ENCODE data around the gene REM2.

REM2 gene

DNA sequence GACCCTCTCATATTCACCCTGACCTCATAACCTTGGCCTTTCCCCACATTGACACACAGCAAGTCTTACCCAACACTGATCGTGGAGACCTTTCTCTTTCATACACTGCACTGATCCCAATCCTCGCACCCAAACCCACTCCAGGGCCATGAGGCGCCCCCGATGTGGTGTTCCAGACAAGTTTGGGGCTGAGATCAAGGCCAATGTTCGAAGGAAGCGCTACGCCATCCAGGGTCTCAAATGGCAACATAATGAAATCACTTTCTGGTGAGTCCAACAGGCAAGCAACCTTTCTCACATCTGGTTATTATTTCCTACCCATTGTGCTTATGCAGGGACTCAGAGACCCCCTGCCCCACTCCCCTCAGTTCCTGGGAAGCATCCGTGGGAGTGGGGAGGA is 41.3 kb upstream of the REM2 start:
- Histone ChIP-seq H3K79me2 (peaks cover 15% of the 10 kb centered on the region), H3K9me3 (ENCODE audit: control insufficient read depth, low read length) (no peaks in the 10 kb centered on the region), H3K4me1 (peaks cover 10% of the 10 kb centered on the region), H2AFZ (no peak overlapping the region), H3K36me3 (ENCODE audit: control insufficient read depth, insufficient read depth, low read length) (no peaks in the 10 kb centered on the region), H3K4me3 (ENCODE audit: low read depth, low read length) (no peak overlapping the region), H3K4me2 (ENCODE audit: low read length) (no peak overlapping the region), H3K27ac (no peak overlapping the region), H3K27me3 (ENCODE audit: control insufficient read depth, insufficient read depth, low read length) (no peaks in the 10 kb centered on the region), H3K9ac (no peak overlapping the region)
- TF ChIP-seq, protein P1, sequence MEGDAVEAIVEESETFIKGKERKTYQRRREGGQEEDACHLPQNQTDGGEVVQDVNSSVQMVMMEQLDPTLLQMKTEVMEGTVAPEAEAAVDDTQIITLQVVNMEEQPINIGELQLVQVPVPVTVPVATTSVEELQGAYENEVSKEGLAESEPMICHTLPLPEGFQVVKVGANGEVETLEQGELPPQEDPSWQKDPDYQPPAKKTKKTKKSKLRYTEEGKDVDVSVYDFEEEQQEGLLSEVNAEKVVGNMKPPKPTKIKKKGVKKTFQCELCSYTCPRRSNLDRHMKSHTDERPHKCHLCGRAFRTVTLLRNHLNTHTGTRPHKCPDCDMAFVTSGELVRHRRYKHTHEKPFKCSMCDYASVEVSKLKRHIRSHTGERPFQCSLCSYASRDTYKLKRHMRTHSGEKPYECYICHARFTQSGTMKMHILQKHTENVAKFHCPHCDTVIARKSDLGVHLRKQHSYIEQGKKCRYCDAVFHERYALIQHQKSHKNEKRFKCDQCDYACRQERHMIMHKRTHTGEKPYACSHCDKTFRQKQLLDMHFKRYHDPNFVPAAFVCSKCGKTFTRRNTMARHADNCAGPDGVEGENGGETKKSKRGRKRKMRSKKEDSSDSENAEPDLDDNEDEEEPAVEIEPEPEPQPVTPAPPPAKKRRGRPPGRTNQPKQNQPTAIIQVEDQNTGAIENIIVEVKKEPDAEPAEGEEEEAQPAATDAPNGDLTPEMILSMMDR (IDR thresholded peaks at IDR 0.05): no peak

DNA sequence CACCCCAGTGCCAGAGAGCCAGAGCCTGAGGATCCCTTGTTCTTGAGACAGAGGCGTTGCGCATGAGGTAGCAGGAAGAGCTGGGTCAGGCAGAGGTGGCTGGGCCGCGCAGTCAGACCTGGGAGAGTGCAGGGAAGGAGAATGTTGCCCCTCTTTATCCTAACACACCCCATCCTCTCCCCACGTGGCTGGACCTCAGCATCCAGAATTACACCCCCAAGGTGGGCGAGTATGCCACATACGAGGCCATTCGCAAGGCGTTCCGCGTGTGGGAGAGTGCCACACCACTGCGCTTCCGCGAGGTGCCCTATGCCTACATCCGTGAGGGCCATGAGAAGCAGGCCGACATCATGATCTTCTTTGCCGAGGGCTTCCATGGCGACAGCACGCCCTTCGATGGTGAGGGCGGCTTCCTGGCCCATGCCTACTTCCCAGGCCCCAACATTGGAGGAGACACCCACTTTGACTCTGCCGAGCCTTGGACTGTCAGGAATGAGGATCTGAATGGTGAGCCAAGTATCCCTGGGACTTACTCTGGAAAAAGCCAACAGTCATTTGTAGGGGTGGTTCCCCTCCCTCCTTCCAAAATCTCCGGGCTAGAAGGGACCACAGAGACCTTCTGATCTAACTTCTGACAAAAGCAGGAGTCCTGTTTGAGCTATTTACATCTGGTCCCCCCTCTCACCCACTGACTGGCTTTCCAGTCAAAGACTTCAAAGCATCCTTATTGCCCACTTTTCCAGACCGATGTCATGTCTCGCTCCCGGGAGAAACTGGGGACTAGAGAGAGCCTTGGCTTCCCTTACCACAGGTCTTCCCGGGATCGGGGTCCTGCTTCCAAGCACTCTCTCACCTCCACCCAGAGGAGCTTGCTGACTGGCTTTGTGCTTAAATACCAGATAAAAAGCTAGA is 40.6 kb upstream of the REM2 start:
- no peaks in the 10 kb centered on the region for H3K27me3 ChIP-seq (ENCODE audit: control insufficient read depth, insufficient read depth, low read length)
- no peak overlapping the region for H3K27ac ChIP-seq
- no peak overlapping the region for H3K4me3 ChIP-seq (ENCODE audit: low read depth, low read length)
- no peak overlapping the region for H2AFZ ChIP-seq
- peaks cover 14% of the 10 kb centered on the region for H3K79me2 ChIP-seq
- TF ChIP-seq, protein P1 (IDR thresholded peaks at IDR 0.05): no peak
- no peaks in the 10 kb centered on the region for H3K36me3 ChIP-seq (ENCODE audit: control insufficient read depth, insufficient read depth, low read length)
- no peak overlapping the region for H3K9ac ChIP-seq
- H3K4me1 ChIP-seq: peaks cover 13% of the 10 kb centered on the region
- H3K9me3 ChIP-seq (ENCODE audit: control insufficient read depth, low read length): no peaks in the 10 kb centered on the region
- H3K4me2 ChIP-seq (ENCODE audit: low read length): no peak overlapping the region

DNA sequence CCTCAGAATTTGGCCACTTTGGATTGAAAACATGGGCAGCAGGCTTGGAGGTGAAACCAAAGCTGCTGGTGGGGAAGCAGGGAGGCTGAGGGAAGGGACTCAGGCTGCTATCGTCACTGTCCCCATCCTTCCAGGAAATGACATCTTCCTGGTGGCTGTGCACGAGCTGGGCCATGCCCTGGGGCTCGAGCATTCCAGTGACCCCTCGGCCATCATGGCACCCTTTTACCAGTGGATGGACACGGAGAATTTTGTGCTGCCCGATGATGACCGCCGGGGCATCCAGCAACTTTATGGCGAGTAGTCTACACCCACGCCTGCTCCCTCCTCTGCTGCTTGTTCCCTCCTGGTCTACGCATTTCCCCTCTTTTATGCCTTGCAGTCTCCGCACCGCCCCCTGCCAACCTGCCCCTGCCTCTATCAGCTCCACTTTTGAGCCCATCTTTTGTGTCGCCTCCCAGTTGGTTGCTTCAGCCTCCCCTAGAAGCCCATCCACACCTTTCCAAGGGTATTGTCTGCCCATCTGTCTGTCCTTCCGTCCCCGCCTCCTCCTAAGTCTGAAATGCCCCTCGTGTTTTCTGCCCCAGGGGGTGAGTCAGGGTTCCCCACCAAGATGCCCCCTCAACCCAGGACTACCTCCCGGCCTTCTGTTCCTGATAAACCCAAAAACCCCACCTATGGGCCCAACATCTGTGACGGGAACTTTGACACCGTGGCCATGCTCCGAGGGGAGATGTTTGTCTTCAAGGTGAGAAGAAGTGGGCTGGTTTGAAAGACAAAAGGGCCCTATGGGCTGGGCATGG is 39.7 kb upstream of the REM2 start:
- Histone ChIP-seq H3K27ac (no peak overlapping the region), H3K4me3 (ENCODE audit: low read depth, low read length) (no peak overlapping the region), H3K79me2 (peaks cover 7% of the 10 kb centered on the region), H2AFZ (no peak overlapping the region), H3K36me3 (ENCODE audit: control insufficient read depth, insufficient read depth, low read length) (no peaks in the 10 kb centered on the region), H3K9me3 (ENCODE audit: control insufficient read depth, low read length) (no peaks in the 10 kb centered on the region), H3K4me2 (ENCODE audit: low read length) (no peak overlapping the region), H3K27me3 (ENCODE audit: control insufficient read depth, insufficient read depth, low read length) (no peaks in the 10 kb centered on the region), H3K4me1 (peaks cover 20% of the 10 kb centered on the region), H3K9ac (no peak overlapping the region)
- TF ChIP-seq, protein P1 (IDR thresholded peaks at IDR 0.05): no peak

DNA sequence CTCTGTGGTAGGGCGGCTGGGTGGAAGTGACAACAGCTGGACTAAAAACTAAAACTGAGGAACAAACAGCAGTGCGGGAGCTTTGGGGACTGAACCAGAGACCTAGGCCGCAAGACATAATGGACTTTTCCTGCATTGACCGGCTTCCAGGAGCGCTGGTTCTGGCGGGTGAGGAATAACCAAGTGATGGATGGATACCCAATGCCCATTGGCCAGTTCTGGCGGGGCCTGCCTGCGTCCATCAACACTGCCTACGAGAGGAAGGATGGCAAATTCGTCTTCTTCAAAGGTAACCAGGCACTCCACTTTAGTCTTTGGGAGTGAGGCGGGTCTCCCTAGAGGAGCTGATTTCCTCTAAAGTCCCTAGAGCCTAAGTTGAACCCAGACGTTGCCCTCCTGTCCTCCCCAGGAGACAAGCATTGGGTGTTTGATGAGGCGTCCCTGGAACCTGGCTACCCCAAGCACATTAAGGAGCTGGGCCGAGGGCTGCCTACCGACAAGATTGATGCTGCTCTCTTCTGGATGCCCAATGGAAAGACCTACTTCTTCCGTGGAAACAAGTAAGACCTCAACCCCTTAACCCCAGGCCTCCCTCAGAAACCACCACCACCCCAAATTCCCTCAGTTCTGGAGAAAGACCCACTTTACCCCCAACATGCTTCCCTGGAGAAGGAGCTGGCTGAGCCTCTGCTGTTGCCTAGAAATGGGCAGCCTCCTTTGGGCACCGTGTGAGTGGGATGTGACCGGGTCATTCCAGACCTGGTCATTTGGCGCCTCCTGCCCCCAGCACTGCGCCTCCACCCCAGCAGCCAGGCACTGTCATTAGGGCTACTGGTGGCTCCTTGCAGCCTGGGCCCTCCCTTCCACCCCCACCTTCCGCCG is 38.6 kb upstream of the REM2 start:
- TF ChIP-seq, protein P1 (IDR thresholded peaks at IDR 0.05): no peak
- Histone ChIP-seq H3K4me1 (peaks cover 24% of the 10 kb centered on the region), H3K79me2 (peaks cover 3% of the 10 kb centered on the region), H3K4me2 (ENCODE audit: low read length) (no peak overlapping the region), H3K27me3 (ENCODE audit: control insufficient read depth, insufficient read depth, low read length) (no peaks in the 10 kb centered on the region), H3K9ac (no peak overlapping the region), H2AFZ (no peak overlapping the region), H3K36me3 (ENCODE audit: control insufficient read depth, insufficient read depth, low read length) (no peaks in the 10 kb centered on the region), H3K4me3 (ENCODE audit: low read depth, low read length) (no peak overlapping the region), H3K9me3 (ENCODE audit: control insufficient read depth, low read length) (no peaks in the 10 kb centered on the region), H3K27ac (no peak overlapping the region)
